Fibroblast of lung (primary cell): ENCODE data around the gene MROH9. TPM values are rescaled to one million over a fixed set of nuclear protein-coding genes. Genes with fewer than 3 reads are reported as not detected.

Source experiments
- DNase-seq, 2 donors: peaks; one replicate each; pipeline versions ENCODE4 v3.0.0 to v3.0.0-alpha.2; 2010; ENCODE audit warnings: low read depth in 2 of 2
- H2AFZ ChIP-seq: 2 replicates; pipeline ENCODE4 v1.5.1; 2012; ENCODE audit warnings: low read length, control low read depth, inconsistent platforms
- H3K27ac ChIP-seq: 2 replicates; pipeline ENCODE4 v1.5.1; 2011; ENCODE audit warnings: low read length, control low read depth; ENCODE audit not compliant: insufficient read depth
- H3K27me3 ChIP-seq: 2 replicates; pipeline ENCODE4 v1.5.1; 2011; ENCODE audit warnings: mild to moderate bottlenecking, low read length; ENCODE audit not compliant: control insufficient read depth, insufficient read depth
- H3K36me3 ChIP-seq: 2 replicates; pipeline ENCODE4 v1.5.1; 2011; ENCODE audit warnings: low read length; ENCODE audit not compliant: control insufficient read depth, insufficient read depth
- H3K4me1 ChIP-seq: 2 replicates; pipeline ENCODE4 v1.5.1; 2011; ENCODE audit warnings: low read length; ENCODE audit not compliant: control insufficient read depth, insufficient read depth; ENCODE audit errors: extremely low read depth
- H3K4me2 ChIP-seq: 2 replicates; pipeline ENCODE4 v1.5.1; 2011; ENCODE audit warnings: low read length, control low read depth; ENCODE audit not compliant: insufficient read depth; ENCODE audit errors: extremely low read depth
- H3K4me3 ChIP-seq, 4 experiments: fragments of 200-600 bp in 1 of 4; sonication (generic) in 1 of 4; replicated peaks in 1 of 4; 2 replicates each; pipeline ENCODE4 v1.5.1; 2011 to 2016; ENCODE audit warnings: low read length in 4 of 4, low read depth in 3 of 4, mild to moderate bottlenecking in 3 of 4, control low read depth in 2 of 4, inconsistent platforms in 1 of 4, mixed read lengths in 1 of 4; ENCODE audit not compliant: insufficient read depth in 1 of 4; ENCODE audit errors: control extremely low read depth in 1 of 4
- H3K79me2 ChIP-seq: 2 replicates; pipeline ENCODE4 v1.5.1; 2012; ENCODE audit warnings: mild to moderate bottlenecking, low read length, inconsistent platforms; ENCODE audit not compliant: control insufficient read depth, insufficient read depth
- H3K9ac ChIP-seq: 2 replicates; pipeline ENCODE4 v1.5.1; 2011; ENCODE audit warnings: mild to moderate bottlenecking, low read length, control low read depth; ENCODE audit not compliant: insufficient read depth
- H3K9me3 ChIP-seq: 2 replicates; pipeline ENCODE4 v1.5.1; 2012; ENCODE audit warnings: low read depth, low read length; ENCODE audit not compliant: control insufficient read depth, insufficient read depth
- H4K20me1 ChIP-seq: 2 replicates; pipeline ENCODE4 v1.5.1; 2011; ENCODE audit warnings: low read length; ENCODE audit not compliant: control insufficient read depth, insufficient read depth; ENCODE audit errors: extremely low read depth
- EZH2 ChIP-seq: IDR thresholded peaks from 2 replicates; pipeline ENCODE4 v1.5.1; 2012; ENCODE audit warnings: low read length, control low read depth, mild to moderate bottlenecking; ENCODE audit errors: missing control alignments
- polyA plus RNA-seq, 2 donors: library from polyadenylated mRNA; depleted of rRNA in 1 of 2; stranded (reverse) in 1 of 2; unstranded in 1 of 2; fragments of >200 nt; gene quantifications; 2 replicates each; pipeline ENCODE4 v1.2.1, GENCODE V29; 2011 to 2012; ENCODE audit warnings: missing spikeins in 1 of 2
- total RNA-seq: library from RNA; depleted of rRNA; stranded (reverse); fragments of >200 nt; gene quantifications from 2 replicates; pipeline ENCODE4 v1.2.1, GENCODE V29; 2014
- TF ChIP-seq, protein P1 (sequence below), 2 donors: IDR thresholded peaks in 1 of 2; conservative IDR thresholded peaks in 1 of 2; 1 replicate in 1 of 2; 2 replicates in 1 of 2; pipeline ENCODE4 v1.5.1; 2011 to 2012; ENCODE audit warnings: low read length in 2 of 2, control low read depth in 1 of 2, inconsistent platforms in 1 of 2, low read depth in 1 of 2, mild to moderate bottlenecking in 1 of 2

Gene MROH9
- total and polyA plus RNA-seq, 2 donors (not counting 1 experiment from before 2014, with no cell fraction given): 0.15 TPM; not detected in 1

GRCh38 chr1:171084870-171085269 is 149.5 kb downstream of the MROH9 start:
- Histone ChIP-seq H3K27ac (no peak overlapping the region), H3K79me2 (no peaks in the 10 kb centered on the region), H3K9me3 (no peaks in the 10 kb centered on the region), H3K27me3 (no peaks in the 10 kb centered on the region), H3K4me2 (no peak overlapping the region), H3K9ac (no peak overlapping the region), H4K20me1 (no peaks in the 10 kb centered on the region), H3K4me3 (no peak overlapping the region), H2AFZ (no peak overlapping the region), H3K36me3 (no peaks in the 10 kb centered on the region), H3K4me1 (peaks cover 10% of the 10 kb centered on the region)
- DNase-seq: no peak
- TF ChIP-seq, protein P1, sequence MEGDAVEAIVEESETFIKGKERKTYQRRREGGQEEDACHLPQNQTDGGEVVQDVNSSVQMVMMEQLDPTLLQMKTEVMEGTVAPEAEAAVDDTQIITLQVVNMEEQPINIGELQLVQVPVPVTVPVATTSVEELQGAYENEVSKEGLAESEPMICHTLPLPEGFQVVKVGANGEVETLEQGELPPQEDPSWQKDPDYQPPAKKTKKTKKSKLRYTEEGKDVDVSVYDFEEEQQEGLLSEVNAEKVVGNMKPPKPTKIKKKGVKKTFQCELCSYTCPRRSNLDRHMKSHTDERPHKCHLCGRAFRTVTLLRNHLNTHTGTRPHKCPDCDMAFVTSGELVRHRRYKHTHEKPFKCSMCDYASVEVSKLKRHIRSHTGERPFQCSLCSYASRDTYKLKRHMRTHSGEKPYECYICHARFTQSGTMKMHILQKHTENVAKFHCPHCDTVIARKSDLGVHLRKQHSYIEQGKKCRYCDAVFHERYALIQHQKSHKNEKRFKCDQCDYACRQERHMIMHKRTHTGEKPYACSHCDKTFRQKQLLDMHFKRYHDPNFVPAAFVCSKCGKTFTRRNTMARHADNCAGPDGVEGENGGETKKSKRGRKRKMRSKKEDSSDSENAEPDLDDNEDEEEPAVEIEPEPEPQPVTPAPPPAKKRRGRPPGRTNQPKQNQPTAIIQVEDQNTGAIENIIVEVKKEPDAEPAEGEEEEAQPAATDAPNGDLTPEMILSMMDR (conservative IDR thresholded peaks at IDR 0.05 in 1 of 2, IDR thresholded peaks at IDR 0.05 in 1 of 2; ENCODE audit: low read depth in 1 of 2, low read length in 2 of 2): no peak

- no peak for TF ChIP-seq EZH2
- TF ChIP-seq, protein P1 (conservative IDR thresholded peaks at IDR 0.05 in 1 of 2, IDR thresholded peaks at IDR 0.05 in 1 of 2; ENCODE audit: low read depth in 1 of 2, low read length in 2 of 2): no peak
- no peak overlapping the region for H3K4me2 ChIP-seq
- DNase-seq: no peak
- no peaks in the 10 kb centered on the region for H3K27me3 ChIP-seq
- no peak overlapping the region for H2AFZ ChIP-seq
- no peaks in the 10 kb centered on the region for H3K36me3 ChIP-seq
- no peaks in the 10 kb centered on the region for H3K9me3 ChIP-seq
- no peak overlapping the region for H3K9ac ChIP-seq
- no peak overlapping the region for H3K4me3 ChIP-seq
- no peaks in the 10 kb centered on the region for H3K79me2 ChIP-seq
- H3K27ac ChIP-seq: no peak overlapping the region
- peaks cover 2% of the 10 kb centered on the region for H3K4me1 ChIP-seq
- H4K20me1 ChIP-seq: no peaks in the 10 kb centered on the region
These were observed 152.6 kb downstream of the MROH9 start for GRCh38 chr1:171087896-171088295.

DNA sequence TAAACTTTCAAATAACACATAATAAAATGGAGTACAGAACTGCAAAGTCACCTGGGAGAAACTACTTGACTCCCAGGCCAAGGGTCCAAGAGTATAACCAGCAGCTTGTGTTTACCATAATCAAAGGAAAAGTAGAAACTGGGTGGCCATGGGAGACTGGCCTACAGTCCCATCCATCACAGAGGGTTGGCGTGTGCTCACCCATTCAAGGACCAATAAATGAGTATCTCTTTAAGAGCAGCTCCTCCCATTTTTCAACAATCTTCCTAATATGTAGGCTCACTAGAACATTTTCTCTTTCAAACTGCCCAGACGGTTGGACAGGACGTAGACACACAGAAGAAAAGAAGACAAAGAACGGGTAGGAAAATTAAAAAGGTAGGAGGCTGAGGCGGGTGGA is 155.3 kb downstream of the MROH9 start, which contains the start of gene FMO3:
TSS of gene FMO3 (plus strand) at position 302 of the 400 bp plus-strand sequence. CDS start 1,754 bp downstream, outside the sequence.
- H3K4me1 ChIP-seq: no peaks in the 10 kb centered on the region
- H3K9me3 ChIP-seq: no peaks in the 10 kb centered on the region
- peak within 1 kb of the TSS in 2 of 4 experiments; percentile 8 to 50 for H3K4me3 ChIP-seq
- H3K9ac ChIP-seq: no peak within 1 kb of the TSS
- H2AFZ ChIP-seq: peak within 1 kb of the TSS; percentile 5
- no peaks in the 10 kb centered on the region for H4K20me1 ChIP-seq
- no peaks in the 10 kb centered on the region for H3K79me2 ChIP-seq
- no peaks in the 10 kb centered on the region for H3K27me3 ChIP-seq
- no peak within 1 kb of the TSS for H3K27ac ChIP-seq
- no peak within 1 kb of the TSS for H3K4me2 ChIP-seq
- DNase-seq: no peak
- no peak for TF ChIP-seq EZH2
- TF ChIP-seq, protein P1 (conservative IDR thresholded peaks at IDR 0.05 in 1 of 2, IDR thresholded peaks at IDR 0.05 in 1 of 2; ENCODE audit: low read depth in 1 of 2, low read length in 2 of 2): no peak
- H3K36me3 ChIP-seq: no peaks in the 10 kb centered on the region
